GM19238 (cell line): ENCODE results near the gene NDUFAF3.

Experiments used
- DNase-seq: peaks from one replicate; pipeline ENCODE4 v3.0.0; 2011; ENCODE audit warnings: low spot score; ENCODE audit not compliant: insufficient read length

NDUFAF3 gene

DNA sequence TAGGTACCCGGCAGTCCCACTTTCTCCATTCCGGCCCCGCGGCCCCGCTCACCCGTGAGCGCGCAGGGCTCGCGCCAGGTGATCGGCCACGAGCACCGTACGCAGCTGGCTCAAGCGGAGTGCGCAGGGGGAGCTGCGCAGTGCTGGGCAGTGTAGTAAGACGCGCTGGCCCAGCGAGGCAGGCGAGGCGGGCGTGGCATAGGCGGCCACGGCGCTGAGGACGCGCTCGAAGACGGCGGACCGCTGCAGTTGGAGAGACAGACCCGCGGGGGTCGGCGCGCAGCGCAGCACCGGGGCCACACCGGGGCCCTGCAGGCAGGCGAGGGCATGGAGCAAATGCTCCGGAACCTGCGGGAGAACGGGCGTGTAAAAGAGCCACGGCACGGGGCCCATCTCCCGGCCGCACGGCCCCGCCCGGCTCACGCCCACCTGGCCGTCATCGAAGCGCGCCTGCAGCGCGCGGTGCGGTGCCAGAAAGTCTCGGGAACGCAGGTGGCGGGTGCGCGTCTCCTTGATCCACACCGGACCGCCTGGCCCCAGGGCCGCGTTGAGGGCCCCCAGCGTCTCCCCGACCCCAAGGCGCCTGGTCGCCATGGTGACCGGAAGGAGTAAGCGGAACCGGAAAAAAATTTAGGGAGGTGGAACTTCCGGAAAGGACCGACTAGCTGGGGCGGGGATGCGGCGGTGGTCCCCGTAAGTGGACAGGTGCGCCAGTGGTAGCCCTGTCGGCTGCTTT lies 3.8 kb upstream of the NDUFAF3 start, which contains the start of gene DALRD3:
DALRD3 (minus strand) TSS at position 610 of the 736 bp plus-strand sequence; CDS start at position 594, 16 bp downstream.
- peak; percentile 62 for DNase-seq

DNA sequence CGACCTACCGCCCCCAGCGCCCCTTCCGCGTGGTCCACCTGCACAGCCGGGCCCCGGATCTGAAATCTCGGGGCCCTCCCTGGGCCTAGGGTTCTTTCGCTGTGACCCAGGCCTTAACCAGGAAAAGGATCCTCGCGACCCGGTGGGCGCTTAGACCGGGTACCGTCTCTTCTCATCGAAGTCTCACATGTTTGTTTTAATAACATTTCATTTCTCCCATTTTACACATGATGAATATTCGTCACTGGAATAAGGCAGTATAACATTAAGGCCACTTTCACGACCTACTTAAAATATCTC lies 3.3 kb upstream of the NDUFAF3 start:
- no peak for DNase-seq

GRCh38 chr3:49019941-49020329 lies 2.0 kb upstream of the NDUFAF3 start:
- DNase-seq: no peak

DNA sequence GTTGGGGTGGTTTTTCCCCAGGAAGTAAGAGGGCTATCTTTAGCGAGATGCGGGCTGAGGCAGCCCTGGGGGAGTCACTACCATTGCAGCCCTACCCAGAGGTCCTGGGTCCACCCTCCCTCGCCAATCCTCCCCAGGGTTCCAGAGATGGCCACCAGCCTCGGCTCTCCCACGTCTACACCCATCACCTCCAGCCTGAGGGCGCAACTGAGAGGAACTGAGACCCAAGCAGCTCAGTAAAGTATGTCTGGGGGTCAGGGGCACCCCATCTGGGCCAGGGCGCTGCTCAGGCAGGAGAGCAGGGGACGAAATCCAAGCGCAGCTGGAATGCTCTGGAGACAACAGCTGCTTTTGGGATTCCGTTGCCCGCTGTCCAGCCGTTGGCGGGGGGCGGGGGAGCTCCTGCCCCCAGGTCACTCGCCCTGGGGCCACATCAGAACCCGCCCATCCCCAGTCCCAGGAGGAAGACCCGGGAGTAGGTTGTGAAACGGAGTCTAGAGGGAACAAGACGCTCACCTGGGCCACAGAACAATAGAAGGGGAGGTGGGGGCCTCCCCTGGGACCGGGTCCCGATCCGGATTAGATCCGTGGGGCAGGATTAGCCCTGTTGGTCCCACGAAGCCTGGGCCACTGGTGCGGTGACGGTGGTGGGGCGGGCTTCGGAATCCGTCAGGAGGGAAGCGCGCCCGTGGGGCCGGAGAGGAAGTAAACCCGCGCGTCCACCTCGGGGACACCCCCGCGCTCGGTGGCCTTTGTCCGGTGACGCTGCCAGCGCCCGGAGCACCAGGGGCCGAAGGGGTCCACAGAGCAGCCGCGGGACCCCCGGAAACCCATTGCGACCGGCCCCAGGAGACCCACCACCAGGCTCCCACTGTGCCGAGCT lies 1.4 kb upstream of the NDUFAF3 start:
- peak; percentile 45 for DNase-seq

GRCh38 chr3:49021213-49021812 lies 608 bp upstream of the NDUFAF3 start:
- peak; percentile 86 for DNase-seq

DNA sequence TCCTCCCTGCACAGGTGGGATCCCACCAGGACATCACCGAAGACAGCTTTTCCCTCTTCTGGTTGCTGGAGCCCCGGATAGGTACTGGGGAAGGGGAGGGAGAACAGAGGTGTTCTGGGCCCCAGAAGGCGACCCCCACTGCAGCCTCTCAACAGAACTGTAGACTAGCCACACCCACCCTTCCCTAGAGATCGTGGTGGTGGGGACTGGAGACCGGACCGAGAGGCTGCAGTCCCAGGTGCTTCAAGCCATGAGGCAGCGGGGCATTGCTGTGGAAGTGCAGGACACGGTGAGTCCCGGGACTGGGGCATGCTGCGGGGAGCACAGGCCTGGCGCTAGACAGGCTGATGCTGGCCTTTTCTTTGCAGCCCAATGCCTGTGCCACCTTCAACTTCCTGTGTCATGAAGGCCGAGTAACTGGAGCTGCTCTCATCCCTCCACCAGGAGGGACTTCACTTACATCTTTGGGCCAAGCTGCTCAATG lies 809 bp downstream of the NDUFAF3 start:
- DNase-seq: no peak

DNA sequence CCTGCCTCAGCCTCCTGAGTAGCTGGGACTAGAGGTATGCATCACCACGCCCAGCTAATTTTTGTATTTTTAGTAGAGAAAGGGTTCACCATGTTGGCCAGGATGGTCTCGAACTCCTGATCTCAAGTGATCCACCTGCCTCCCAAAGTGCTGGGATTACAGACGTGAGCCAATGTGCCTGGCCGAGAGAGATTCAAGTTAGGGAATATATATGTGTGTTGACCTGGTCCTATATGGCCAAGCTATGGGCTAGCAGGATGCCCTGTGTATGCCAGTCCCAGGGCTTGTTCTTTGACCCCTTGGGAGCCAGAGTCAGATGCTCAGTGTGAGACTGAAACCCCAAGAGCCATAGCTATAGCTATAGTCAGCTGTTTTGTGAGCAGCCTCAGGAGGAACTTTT lies 1.9 kb downstream of the NDUFAF3 start:
- no peak for DNase-seq

GRCh38 chr3:49024449-49024848 lies 2.5 kb downstream of the NDUFAF3 start:
- DNase-seq: no peak

- no peak for DNase-seq
Observed at GRCh38 chr3:49025005-49025792, 3.3 kb downstream of the NDUFAF3 start.

DNA sequence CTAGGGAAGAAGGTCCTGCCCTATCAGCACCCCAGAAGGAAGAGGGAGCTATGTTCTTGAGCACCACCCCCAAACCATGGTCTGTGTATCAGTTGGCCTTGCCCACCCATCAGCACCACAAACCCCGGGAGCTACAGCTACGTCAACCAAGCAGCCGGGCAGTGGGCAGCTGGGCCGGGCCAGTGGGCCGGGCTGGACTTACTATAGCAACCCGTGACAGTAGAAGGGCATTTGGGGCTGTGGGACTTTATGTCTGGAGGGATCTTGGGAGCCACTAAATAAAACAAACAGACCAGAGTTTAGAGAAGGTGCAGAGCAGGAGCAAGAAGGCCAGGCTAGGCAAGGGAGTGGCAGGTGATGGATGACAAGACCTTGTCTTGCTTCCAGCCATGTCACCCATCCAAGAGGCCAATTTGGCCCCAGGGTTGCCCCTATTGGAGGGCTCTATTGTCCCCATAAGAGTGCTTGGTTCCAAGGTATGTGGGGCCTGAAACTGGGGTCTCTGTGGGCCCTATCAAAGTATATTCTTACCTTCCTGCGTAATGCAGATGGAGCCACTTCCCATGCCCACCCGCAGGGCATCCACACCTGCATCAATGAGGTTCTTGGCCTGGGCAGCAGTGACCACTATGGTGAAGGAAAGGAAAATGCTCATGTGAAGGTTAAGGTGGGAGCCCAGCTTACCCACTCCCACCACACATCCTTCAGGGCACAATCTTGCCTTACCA lies 4.0 kb downstream of the NDUFAF3 start:
- no peak for DNase-seq

GRCh38 chr3:49026536-49026935 lies 4.6 kb downstream of the NDUFAF3 start:
- DNase-seq: no peak

GRCh38 chr3:49027634-49028033 lies 5.7 kb downstream of the NDUFAF3 start:
- no peak for DNase-seq

DNA sequence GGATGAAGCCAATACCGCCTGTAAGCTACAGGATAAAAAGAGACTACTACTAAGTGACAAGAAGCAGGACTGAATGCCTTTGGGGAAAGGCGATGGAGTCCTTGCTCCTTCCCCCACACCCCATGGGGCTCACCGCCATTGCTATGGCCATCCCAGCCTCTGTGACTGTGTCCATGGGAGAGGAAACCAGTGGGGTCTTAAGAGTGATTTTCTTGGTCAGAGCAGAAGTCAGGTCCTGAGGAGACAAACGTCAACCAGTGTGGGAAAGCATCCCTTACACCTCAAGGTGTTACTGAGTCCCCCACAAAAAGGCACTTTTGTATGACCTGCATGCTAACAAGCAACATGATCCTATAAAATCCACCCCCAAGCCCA lies 6.4 kb downstream of the NDUFAF3 start:
- no peak for DNase-seq

DNA sequence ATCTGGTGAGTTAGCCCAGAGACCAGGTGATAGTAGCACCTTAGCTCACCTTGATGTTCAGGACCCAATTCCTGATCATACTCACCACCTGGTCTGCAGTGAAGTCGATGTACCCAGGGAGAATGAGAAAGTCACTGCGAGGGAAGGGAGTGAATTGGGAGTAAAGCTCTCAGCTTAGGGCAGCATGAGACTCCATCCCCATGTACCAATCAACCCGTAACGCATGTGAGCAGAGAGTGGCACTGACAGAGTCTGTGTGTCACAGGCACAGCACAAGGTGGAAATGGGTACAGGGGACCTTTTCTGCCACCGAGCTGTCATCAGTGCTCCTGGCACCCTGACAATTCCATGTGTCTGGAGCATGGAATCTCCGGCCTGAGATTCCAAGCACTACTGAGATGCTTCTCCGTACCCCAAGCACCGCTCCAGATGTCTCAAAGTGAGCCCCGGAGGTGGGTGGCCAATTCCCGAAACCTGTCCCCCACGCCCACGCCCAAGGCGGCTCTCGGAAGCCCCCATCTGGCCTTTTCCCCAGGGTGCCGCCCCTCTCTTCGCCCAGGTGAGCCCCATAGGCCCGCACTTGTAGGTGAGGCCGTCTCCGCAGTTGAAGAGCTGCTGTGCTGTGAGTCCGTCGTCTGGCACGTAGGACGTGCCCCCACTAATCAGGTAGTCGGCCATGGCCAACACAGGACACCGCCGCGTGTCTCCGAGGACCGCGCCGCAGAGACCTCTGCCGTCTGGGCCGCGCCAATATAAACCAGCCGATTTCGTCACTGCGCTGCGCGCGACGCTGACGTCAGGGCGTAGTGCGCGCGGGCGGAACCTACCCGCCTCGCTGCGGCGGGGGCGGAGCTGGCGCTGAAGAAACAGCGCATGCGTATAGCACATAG lies 7.0 kb downstream of the NDUFAF3 start, which contains the start of gene IMPDH2:
IMPDH2 (minus strand) TSS at position 726 of the 890 bp plus-strand sequence; CDS start at position 678, 48 bp downstream.
- peak; percentile 70 for DNase-seq

GRCh38 chr3:49029563-49029884 lies 7.6 kb downstream of the NDUFAF3 start:
- DNase-seq: no peak

DNA sequence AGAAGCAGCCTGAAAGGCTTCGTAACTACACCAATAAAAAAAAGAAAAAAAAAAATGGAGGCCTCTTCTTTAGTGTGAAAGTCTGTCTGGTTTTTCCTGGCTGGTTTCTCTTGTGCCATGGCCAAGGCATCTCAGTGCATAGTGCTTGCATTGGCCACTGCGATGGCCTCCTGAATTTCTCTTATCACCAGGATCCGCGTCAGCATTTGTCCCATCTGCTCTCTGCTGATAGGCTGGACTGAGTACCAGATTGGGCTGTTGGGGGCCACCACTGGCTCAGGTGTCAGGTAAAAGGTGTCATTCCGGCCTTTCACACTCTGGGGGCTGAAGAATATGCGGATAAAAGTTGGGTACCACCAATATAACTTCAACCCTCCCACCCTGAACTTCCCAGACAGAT lies 8.4 kb downstream of the NDUFAF3 start:
- DNase-seq: no peak

DNA sequence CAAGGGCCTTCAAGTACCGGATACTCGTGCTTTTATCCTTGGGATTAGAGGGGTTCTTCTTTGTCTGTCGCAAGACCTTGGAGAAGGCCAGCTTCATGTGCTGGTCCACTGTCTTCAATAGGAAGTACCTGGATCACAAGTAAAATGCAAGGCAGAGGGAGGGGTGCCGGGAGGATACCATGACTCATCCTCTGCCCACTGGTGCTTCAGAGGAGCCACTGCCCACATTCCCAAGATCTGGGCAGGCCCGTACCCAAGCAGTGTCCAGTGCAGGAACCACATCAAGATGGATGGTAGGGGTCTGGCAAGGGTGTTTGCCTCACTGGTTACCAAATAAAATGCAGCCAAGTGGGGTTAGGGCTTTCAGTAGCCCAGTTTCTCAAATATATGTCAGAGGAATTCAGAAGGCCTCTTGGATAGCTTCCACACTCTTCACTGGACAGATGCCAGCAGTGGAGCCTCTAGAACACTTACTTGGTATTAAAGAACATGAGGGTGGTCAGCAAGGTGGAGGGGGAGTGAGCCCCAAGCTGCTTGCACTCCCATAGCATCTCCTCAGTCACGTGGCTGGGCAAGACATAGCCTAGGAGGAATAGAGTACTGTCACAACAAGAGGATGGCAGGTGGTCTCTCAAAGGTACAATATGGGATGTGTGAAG lies 10.9 kb downstream of the NDUFAF3 start:
- no peak for DNase-seq

DNA sequence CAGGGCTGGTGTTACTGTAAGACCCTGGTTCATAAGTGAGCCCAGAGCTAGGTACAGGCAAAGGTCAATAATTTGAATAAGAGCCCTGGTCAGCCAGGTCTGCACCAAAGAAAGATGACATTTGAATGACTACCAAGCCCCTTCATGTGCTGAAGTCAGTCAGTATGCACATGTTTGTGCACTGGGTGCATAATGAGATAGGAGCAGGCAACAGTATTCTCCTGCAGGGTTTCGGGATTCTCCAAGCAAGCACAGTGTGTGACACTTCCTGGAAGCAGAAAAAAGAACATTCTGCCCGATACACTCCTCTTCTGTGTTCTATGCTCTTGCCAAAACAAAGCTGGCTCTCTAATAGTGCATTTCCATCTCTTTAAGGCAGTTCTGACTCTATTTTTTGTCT lies 12.7 kb downstream of the NDUFAF3 start:
- no peak for DNase-seq

GRCh38 chr3:49035281-49035680 lies 13.4 kb downstream of the NDUFAF3 start:
- no peak for DNase-seq
